ENCODE data around the gene RPL3. TPM values are rescaled to one million over a fixed set of nuclear protein-coding genes. Genes with fewer than 3 reads are reported as not detected.
A peak's percentile ranks its signal among the peaks of the same experiment; 100 is the strongest.

The RPL3 gene
- total RNA-seq, 1 experiment from 2014 or later: 1,668 TPM

- H3K9me3 Mint-ChIP-seq (ENCODE audit: unreplicated experiment): no peaks in the 10 kb centered on the region
- no peak for TF ChIP-seq CTCF (IDR thresholded peaks at IDR 0.05; ENCODE audit: insufficient read depth in 1 of 2, low read depth in 1 of 2, low read length in 1 of 2, severe bottlenecking in 1 of 2, unreplicated experiment in 1 of 2)
- ChIA-PET POLR2A (no interaction called here), CTCF (no interaction called here)
- H3K4me3 ChIP-seq (ENCODE audit: low read depth, low read length): no peak overlapping the region
- H3K4me1 Mint-ChIP-seq (ENCODE audit: low read depth, unreplicated experiment): peaks cover 34% of the 10 kb centered on the region
- H3K27me3 Mint-ChIP-seq (ENCODE audit: insufficient read depth, unreplicated experiment): no peaks in the 10 kb centered on the region
- H3K36me3 Mint-ChIP-seq (ENCODE audit: insufficient read depth, unreplicated experiment): no peaks in the 10 kb centered on the region
- BruUV-seq (replicated peaks): no TSS peak
- H3K4me1 ChIP-seq: peaks cover 66% of the 10 kb centered on the region
- H3K27me3 ChIP-seq (replicated peaks; ENCODE audit: control insufficient read depth, insufficient read depth, low read length): no peaks in the 10 kb centered on the region
- intact Hi-C loops (cut with micrococcal nuclease; ENCODE audit: unreplicated experiment): loop anchor here (5.0 kb wide), 1 partner anchor 43 kb away; no protein-coding TSS in a partner anchor
- DNase-seq: no peak
- H3K36me3 ChIP-seq (ENCODE audit: control insufficient read depth, insufficient read depth, low read length): no peaks in the 10 kb centered on the region
- H3K27ac Mint-ChIP-seq (ENCODE audit: unreplicated experiment): no peak overlapping the region
- no peak overlapping the region for H3K4me3 Mint-ChIP-seq (ENCODE audit: unreplicated experiment)
- no peaks in the 10 kb centered on the region for H3K9me3 ChIP-seq
These were observed 24.6 kb downstream of the RPL3 start for GRCh38 chr22:39294571-39295468.

- Mint-ChIP-seq H3K9me3 (ENCODE audit: unreplicated experiment) (no peaks in the 10 kb centered on the region), H3K27me3 (ENCODE audit: insufficient read depth, unreplicated experiment) (no peaks in the 10 kb centered on the region), H3K4me1 (ENCODE audit: low read depth, unreplicated experiment) (peaks cover 32% of the 10 kb centered on the region), H3K4me3 (ENCODE audit: unreplicated experiment) (no peak overlapping the region), H3K36me3 (ENCODE audit: insufficient read depth, unreplicated experiment) (no peaks in the 10 kb centered on the region), H3K27ac (ENCODE audit: unreplicated experiment) (no peak overlapping the region)
- no peak overlapping the region for H3K4me3 ChIP-seq (ENCODE audit: low read depth, low read length)
- DNase-seq: no peak
- no peaks in the 10 kb centered on the region for H3K9me3 ChIP-seq
- H3K4me1 ChIP-seq: peaks cover 56% of the 10 kb centered on the region
- ChIA-PET CTCF (interaction anchor here (0.7 to 0.9 kb wide), 3 partner anchors 10 to 58 kb away, joined by 3 read pairs; no protein-coding TSS in a partner anchor), POLR2A (no interaction called here)
- no peak for TF ChIP-seq CTCF (IDR thresholded peaks at IDR 0.05; ENCODE audit: insufficient read depth in 1 of 2, low read depth in 1 of 2, low read length in 1 of 2, severe bottlenecking in 1 of 2, unreplicated experiment in 1 of 2)
- intact Hi-C loops (cut with micrococcal nuclease; ENCODE audit: unreplicated experiment): loop anchor here (5.0 kb wide), 1 partner anchor 42 kb away; no protein-coding TSS in a partner anchor
- BruUV-seq (replicated peaks): no TSS peak
- no peaks in the 10 kb centered on the region for H3K36me3 ChIP-seq (ENCODE audit: control insufficient read depth, insufficient read depth, low read length)
- H3K27me3 ChIP-seq (replicated peaks; ENCODE audit: control insufficient read depth, insufficient read depth, low read length): no peaks in the 10 kb centered on the region
These were observed 25.6 kb downstream of the RPL3 start for GRCh38 chr22:39293766-39294368.

GRCh38 chr22:39292561-39293074, 26.8 kb downstream of the RPL3 start:
- DNase-seq: peak; percentile 66 to 82
- Mint-ChIP-seq H3K9me3 (ENCODE audit: unreplicated experiment) (no peaks in the 10 kb centered on the region), H3K27ac (ENCODE audit: unreplicated experiment) (peak overlapping the region; percentile 86), H3K4me1 (ENCODE audit: low read depth, unreplicated experiment) (peaks cover 24% of the 10 kb centered on the region), H3K36me3 (ENCODE audit: insufficient read depth, unreplicated experiment) (no peaks in the 10 kb centered on the region), H3K27me3 (ENCODE audit: insufficient read depth, unreplicated experiment) (no peaks in the 10 kb centered on the region), H3K4me3 (ENCODE audit: unreplicated experiment) (peak overlapping the region; percentile 29)
- POLR2A ChIA-PET: no interaction called here
- Histone ChIP-seq H3K4me3 (ENCODE audit: low read depth, low read length) (no peak overlapping the region), H3K36me3 (ENCODE audit: control insufficient read depth, insufficient read depth, low read length) (no peaks in the 10 kb centered on the region), H3K9me3 (no peaks in the 10 kb centered on the region), H3K27me3 (replicated peaks; ENCODE audit: control insufficient read depth, insufficient read depth, low read length) (no peaks in the 10 kb centered on the region), H3K4me1 (peaks cover 47% of the 10 kb centered on the region)
- intact Hi-C loops (cut with micrococcal nuclease; ENCODE audit: unreplicated experiment): loop anchor here (5.0 kb wide), 1 partner anchor 40 kb away; no protein-coding TSS in a partner anchor
- CTCF ChIA-PET: no interaction called here
- TF ChIP-seq CTCF (IDR thresholded peaks at IDR 0.05; ENCODE audit: insufficient read depth in 1 of 2, low read depth in 1 of 2, low read length in 1 of 2, severe bottlenecking in 1 of 2, unreplicated experiment in 1 of 2): no peak
- no TSS peak for BruUV-seq (replicated peaks)
